Right atrium auricular region (tissue), 2 donors: ENCODE measurements around the gene STARD9. TPM values are rescaled to one million over a fixed set of nuclear protein-coding genes. Genes with fewer than 3 reads are reported as not detected.
"Not testable (repeated sequence)": the region's sequence is repeated elsewhere in the genome, so short reads cannot be mapped to it uniquely, and the experiment has no call there.

Source experiments
- DNase-seq: peaks from one replicate; pipeline ENCODE4 v3.0.0-alpha.2; 2019; ENCODE audit warnings: low spot score
- H3K27ac ChIP-seq, 2 donors: fragments of 200-600 bp; sonication (generic); 1 replicate in 1 of 2; 2 replicates in 1 of 2; pipeline ENCODE4 v1.5.1; 2016 to 2019
- H3K27me3 ChIP-seq, 2 donors: fragments of 200-600 bp; sonication (generic); one replicate each; pipeline versions ENCODE4 v1.5.1 to v1.6.0; 2017 to 2019
- H3K36me3 ChIP-seq: fragments of 200-600 bp; sonication (generic); one replicate; pipeline ENCODE4 v1.5.1; 2016
- H3K4me1 ChIP-seq, 2 donors: fragments of 200-600 bp; sonication (generic); one replicate each; pipeline versions ENCODE4 v1.5.1 to v1.6.0; 2017 to 2019
- H3K4me3 ChIP-seq, 2 donors: fragments of 200-600 bp; sonication (generic); 1 replicate in 1 of 2; 2 replicates in 1 of 2; pipeline ENCODE4 v1.5.1; 2017 to 2019; ENCODE audit warnings: mild to moderate bottlenecking in 1 of 2, moderate library complexity in 1 of 2
- H3K9me3 ChIP-seq, 2 donors: fragments of 200-600 bp; sonication (generic); one replicate each; pipeline ENCODE4 v1.5.1; 2019
- total RNA-seq, 2 donors: library from RNA; depleted of rRNA; stranded (reverse); fragments of >200 nt; gene quantifications; one replicate each; pipeline ENCODE4 v1.1.0, GENCODE V29; 2016
- TF ChIP-seq, protein P1 (sequence below), 2 donors: fragments of 200-600 bp; sonication (generic); IDR thresholded peaks; one replicate each; pipeline ENCODE4 v1.5.1; 2019; ENCODE audit warnings: antibody characterized with exemption in 2 of 2

STARD9 gene
- total RNA-seq, 2 donors from 2014 or later: 8.3 to 8.8 TPM

GRCh38 chr15:42548249-42549031 is 27.0 kb upstream of the STARD9 start, which contains the start of the genes HAUS2 and LRRC57:
HAUS2 (plus strand) TSS chr15:42548838; CDS start chr15:42548873, 35 bp downstream.
LRRC57 (minus strand) TSS chr15:42548793; CDS start chr15:42548434, 359 bp downstream.
- Histone ChIP-seq H3K36me3 (peaks cover 17% of the 10 kb centered on the region), H3K4me1 (peaks cover 0 to 24% of the 10 kb centered on the region in 2 donors), H3K9me3 (no peaks in the 10 kb centered on the region), H3K4me3 (peak within 1 kb of the TSS; percentile 82 to 83), H3K27ac (peak within 1 kb of the TSS; percentile 87 to 89), H3K27me3 (no peaks in the 10 kb centered on the region)
- TF ChIP-seq, protein P1, sequence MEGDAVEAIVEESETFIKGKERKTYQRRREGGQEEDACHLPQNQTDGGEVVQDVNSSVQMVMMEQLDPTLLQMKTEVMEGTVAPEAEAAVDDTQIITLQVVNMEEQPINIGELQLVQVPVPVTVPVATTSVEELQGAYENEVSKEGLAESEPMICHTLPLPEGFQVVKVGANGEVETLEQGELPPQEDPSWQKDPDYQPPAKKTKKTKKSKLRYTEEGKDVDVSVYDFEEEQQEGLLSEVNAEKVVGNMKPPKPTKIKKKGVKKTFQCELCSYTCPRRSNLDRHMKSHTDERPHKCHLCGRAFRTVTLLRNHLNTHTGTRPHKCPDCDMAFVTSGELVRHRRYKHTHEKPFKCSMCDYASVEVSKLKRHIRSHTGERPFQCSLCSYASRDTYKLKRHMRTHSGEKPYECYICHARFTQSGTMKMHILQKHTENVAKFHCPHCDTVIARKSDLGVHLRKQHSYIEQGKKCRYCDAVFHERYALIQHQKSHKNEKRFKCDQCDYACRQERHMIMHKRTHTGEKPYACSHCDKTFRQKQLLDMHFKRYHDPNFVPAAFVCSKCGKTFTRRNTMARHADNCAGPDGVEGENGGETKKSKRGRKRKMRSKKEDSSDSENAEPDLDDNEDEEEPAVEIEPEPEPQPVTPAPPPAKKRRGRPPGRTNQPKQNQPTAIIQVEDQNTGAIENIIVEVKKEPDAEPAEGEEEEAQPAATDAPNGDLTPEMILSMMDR (IDR thresholded peaks at IDR 0.05): no peak
- peak; percentile 81 for DNase-seq

- Histone ChIP-seq H3K27ac (peak overlapping the region; percentile 87 to 89), H3K36me3 (peaks cover 10% of the 10 kb centered on the region), H3K9me3 (no peaks in the 10 kb centered on the region), H3K27me3 (no peaks in the 10 kb centered on the region), H3K4me1 (peaks cover 0 to 24% of the 10 kb centered on the region in 2 donors), H3K4me3 (peak overlapping the region; percentile 82 to 83)
- no peak for DNase-seq
- TF ChIP-seq, protein P1 (IDR thresholded peaks at IDR 0.05): no peak
Observed at GRCh38 chr15:42549032-42549491, 26.3 kb upstream of the STARD9 start.

DNA sequence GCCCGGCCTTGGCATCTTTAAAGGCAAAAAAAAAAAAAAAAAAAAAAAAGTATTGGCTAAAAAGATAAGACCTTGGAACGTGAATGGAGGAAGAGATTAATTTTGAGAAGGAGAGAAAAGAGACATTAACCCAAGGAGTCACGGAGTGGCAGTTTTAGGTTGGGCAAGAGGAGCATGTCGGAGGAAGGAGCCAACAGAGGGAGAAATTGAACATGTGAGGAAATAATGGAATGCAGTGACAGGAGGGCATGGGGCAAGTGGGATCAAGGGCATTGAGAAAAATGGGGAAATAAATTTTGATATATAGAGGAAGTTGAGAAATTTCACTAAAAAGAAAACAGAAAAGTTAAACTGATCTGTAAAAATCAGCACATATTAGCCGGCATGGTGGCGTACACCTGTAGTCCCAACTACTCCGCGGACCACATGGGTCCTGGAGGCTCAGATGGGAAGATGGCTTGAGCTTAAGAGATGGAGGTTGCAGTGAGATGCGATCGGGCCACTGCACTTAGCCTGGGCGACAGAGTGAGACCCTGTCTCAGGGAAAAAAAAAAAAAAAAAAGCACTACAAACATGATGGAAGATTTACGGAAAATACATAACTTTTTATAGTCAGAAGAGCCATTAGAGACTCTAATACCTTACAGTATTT is 25.5 kb upstream of the STARD9 start:
- Histone ChIP-seq H3K4me1 (peaks cover 0 to 24% of the 10 kb centered on the region in 2 donors), H3K27ac (peak overlapping the region in 1 of 2 donors; percentile 89)
- DNase-seq: no peak

DNA sequence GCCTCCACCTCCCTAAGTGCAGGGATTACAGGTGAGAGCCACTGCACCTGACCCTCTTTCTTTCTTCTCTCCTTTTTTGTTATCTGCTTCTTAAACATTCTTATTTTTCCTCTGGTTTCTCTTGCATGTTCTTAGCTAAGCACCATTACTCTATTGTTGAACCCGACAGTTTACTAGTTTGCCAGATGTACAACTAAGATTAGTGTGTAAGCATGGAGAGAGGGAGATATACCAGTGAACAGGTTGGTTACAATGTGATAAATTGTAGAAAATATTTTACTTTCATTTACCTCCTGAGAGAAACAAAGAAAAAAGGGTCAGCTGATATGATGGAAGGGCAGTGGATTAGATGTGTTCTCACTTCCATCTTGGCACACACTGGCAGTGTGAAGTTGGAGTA is 21.9 kb upstream of the STARD9 start:
- no peaks in the 10 kb centered on the region for H3K27me3 ChIP-seq
- TF ChIP-seq, protein P1 (IDR thresholded peaks at IDR 0.05): no peak
- H3K4me3 ChIP-seq: no peak overlapping the region
- H3K9me3 ChIP-seq: no peaks in the 10 kb centered on the region
- peaks cover 0 to 5% of the 10 kb centered on the region in 2 donors for H3K4me1 ChIP-seq
- H3K27ac ChIP-seq: no peak overlapping the region
- peaks cover 2% of the 10 kb centered on the region for H3K36me3 ChIP-seq
- DNase-seq: no peak

More for the DNA sequence above, 25.5 kb upstream of the STARD9 start:
- Histone ChIP-seq H3K36me3 (peaks cover 3% of the 10 kb centered on the region), H3K27me3 (no peaks in the 10 kb centered on the region), H3K9me3 (no peaks in the 10 kb centered on the region), H3K4me3 (peak overlapping the region in 1 of 2 donors; percentile 83)
- TF ChIP-seq, protein P1 (IDR thresholded peaks at IDR 0.05): no peak

DNA sequence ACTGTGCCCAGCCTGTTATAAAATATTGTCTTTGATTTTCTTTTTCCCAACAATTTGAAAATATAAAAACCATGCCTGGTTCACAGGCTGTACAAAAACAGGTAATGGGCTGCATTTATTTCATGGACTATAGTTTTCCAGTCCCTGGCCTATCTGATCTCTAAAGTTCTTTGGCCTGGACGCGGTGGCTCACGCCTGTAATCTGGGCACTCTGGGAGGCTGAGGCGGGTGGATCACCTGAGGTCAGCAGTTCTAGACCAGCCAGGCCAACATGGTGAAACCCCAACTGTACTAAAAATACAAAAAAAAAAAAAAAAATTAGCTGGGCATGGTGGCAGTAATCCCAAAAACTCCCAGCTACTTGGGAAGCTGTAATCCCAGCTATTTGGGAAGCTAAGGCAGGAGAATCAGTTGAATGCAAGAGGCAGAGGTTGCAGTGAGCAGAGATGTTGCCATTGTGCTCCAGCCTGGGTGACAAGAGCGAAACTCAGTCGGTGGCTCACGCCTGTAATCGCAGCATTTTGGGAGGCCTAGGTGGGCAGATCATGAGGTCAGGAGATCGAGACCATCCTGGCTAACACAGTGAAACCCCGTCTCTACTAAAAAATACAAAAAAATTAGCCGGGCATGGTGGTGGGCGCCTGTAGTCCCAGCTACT is 18.7 kb upstream of the STARD9 start:
- H3K27me3 ChIP-seq, H3K4me1 ChIP-seq: not testable (repeated sequence)

More for the DNA sequence above, 18.7 kb upstream of the STARD9 start:
- not testable (repeated sequence) for H3K9me3 ChIP-seq, H3K27ac ChIP-seq, H3K4me3 ChIP-seq, DNase-seq
- H3K36me3 ChIP-seq: peaks cover 26% of the 10 kb centered on the region
